ENCODE data around the gene PDHB. TPM values are rescaled to one million over a fixed set of nuclear protein-coding genes. Genes with fewer than 3 reads are reported as not detected.
A peak's percentile ranks its signal among the peaks of the same experiment; 100 is the strongest.
"Not testable (repeated sequence)": the region's sequence is repeated elsewhere in the genome, so short reads cannot be mapped to it uniquely, and the experiment has no call there.

PDHB gene
- total RNA-seq, 1 donor: 75.4 TPM

- no peak for DNase-seq (ENCODE audit: low read depth)
- no peak overlapping the region for H3K4me3 ChIP-seq (ENCODE audit: low read depth, low read length)
- TF ChIP-seq CTCF (IDR thresholded peaks at IDR 0.05; ENCODE audit: insufficient read depth, low read length): no peak
Observed at GRCh38 chr3:58463942-58464271, 30.3 kb upstream of the PDHB start.

GRCh38 chr3:58463181-58463941 lies 29.7 kb upstream of the PDHB start:
- TF ChIP-seq CTCF (IDR thresholded peaks at IDR 0.05; ENCODE audit: insufficient read depth, low read length): peak; percentile 87
- no peak overlapping the region for H3K4me3 ChIP-seq (ENCODE audit: low read depth, low read length)
- DNase-seq (ENCODE audit: low read depth): peak; percentile 84

GRCh38 chr3:58462829-58463180 lies 29.2 kb upstream of the PDHB start:
- no peak for DNase-seq (ENCODE audit: low read depth)
- TF ChIP-seq CTCF (IDR thresholded peaks at IDR 0.05; ENCODE audit: insufficient read depth, low read length): no peak
- no peak overlapping the region for H3K4me3 ChIP-seq (ENCODE audit: low read depth, low read length)

GRCh38 chr3:58459160-58459559 lies 25.5 kb upstream of the PDHB start:
- no peak for DNase-seq (ENCODE audit: low read depth)
- no peak for TF ChIP-seq CTCF (IDR thresholded peaks at IDR 0.05; ENCODE audit: insufficient read depth, low read length)
- no peak overlapping the region for H3K4me3 ChIP-seq (ENCODE audit: low read depth, low read length)

- TF ChIP-seq CTCF (IDR thresholded peaks at IDR 0.05; ENCODE audit: insufficient read depth, low read length): no peak
- DNase-seq (ENCODE audit: low read depth): no peak
- H3K4me3 ChIP-seq (ENCODE audit: low read depth, low read length): no peak overlapping the region
Observed at GRCh38 chr3:58452176-58452575, 18.5 kb upstream of the PDHB start.

- no peak for TF ChIP-seq CTCF (IDR thresholded peaks at IDR 0.05; ENCODE audit: insufficient read depth, low read length)
- no peak for DNase-seq (ENCODE audit: low read depth)
- no peak overlapping the region for H3K4me3 ChIP-seq (ENCODE audit: low read depth, low read length)
Observed at GRCh38 chr3:58441514-58442450, 8.2 kb upstream of the PDHB start.

GRCh38 chr3:58440996-58441355 lies 7.3 kb upstream of the PDHB start:
- H3K4me3 ChIP-seq (ENCODE audit: low read depth, low read length); DNase-seq (ENCODE audit: low read depth): not testable (repeated sequence)

- not testable (repeated sequence) for DNase-seq (ENCODE audit: low read depth); H3K4me3 ChIP-seq (ENCODE audit: low read depth, low read length)
Observed at GRCh38 chr3:58437276-58437675, 3.6 kb upstream of the PDHB start.
